ENCODE measurements around the gene PRKCE. TPM values are rescaled to one million over a fixed set of nuclear protein-coding genes. Genes with fewer than 3 reads are reported as not detected.

Gene PRKCE
- total RNA-seq, 4 donors from 2014 or later, result 5.9 to 21.2 (median 18.5) TPM

GRCh38 chr2:45731141-45731540 lies 79.7 kb downstream of the PRKCE start:
- TF ChIP-seq POLR2AphosphoS5 (IDR thresholded peaks at IDR 0.05), result no peak
- no peaks in the 10 kb centered on the region for H3K9me3 ChIP-seq
- H3K4me3 ChIP-seq, result no peak overlapping the region
- H3K36me3 ChIP-seq, result no peaks in the 10 kb centered on the region
- ATAC-seq, result no peak
- no peaks in the 10 kb centered on the region for H3K27me3 ChIP-seq
- peaks cover 0 to 12% (median 0%) of the 10 kb centered on the region in 3 donors for H3K4me1 ChIP-seq
- H3K27ac ChIP-seq, result no peak overlapping the region

GRCh38 chr2:45732436-45732835 lies 81.0 kb downstream of the PRKCE start:
- ATAC-seq, result no peak
- Histone ChIP-seq H3K4me1 (peaks cover 0 to 25% (median 0%) of the 10 kb centered on the region in 3 donors), H3K4me3 (no peak overlapping the region), H3K27me3 (no peaks in the 10 kb centered on the region), H3K36me3 (no peaks in the 10 kb centered on the region), H3K27ac (no peak overlapping the region), H3K9me3 (no peaks in the 10 kb centered on the region)
- TF ChIP-seq EP300 (IDR thresholded peaks at IDR 0.05), result no peak
- TF ChIP-seq POLR2AphosphoS5 (IDR thresholded peaks at IDR 0.05), result no peak
- no peak for TF ChIP-seq CTCF (IDR thresholded peaks at IDR 0.05)
- no peak for TF ChIP-seq POLR2A (IDR thresholded peaks at IDR 0.05)
- 79 to 96% methylated on average over 2 of the region's 2 CpGs for WGBS, 2 donors (ENCODE audit: low coverage in 1 of 2)

GRCh38 chr2:45732946-45733345 lies 81.5 kb downstream of the PRKCE start:
- H3K36me3 ChIP-seq, result no peaks in the 10 kb centered on the region
- 100% methylated on average over 3 of the region's 3 CpGs for WGBS, 2 donors (ENCODE audit: low coverage in 1 of 2)

GRCh38 chr2:45734336-45734735 lies 82.9 kb downstream of the PRKCE start:
- peaks cover 0 to 30% (median 0%) of the 10 kb centered on the region in 3 donors for H3K4me1 ChIP-seq
- H3K27ac ChIP-seq, result no peak overlapping the region
- H3K9me3 ChIP-seq, result no peaks in the 10 kb centered on the region
- TF ChIP-seq POLR2A (IDR thresholded peaks at IDR 0.05), result no peak
- TF ChIP-seq CTCF (IDR thresholded peaks at IDR 0.05), result no peak
- TF ChIP-seq POLR2AphosphoS5 (IDR thresholded peaks at IDR 0.05), result no peak
- TF ChIP-seq EP300 (IDR thresholded peaks at IDR 0.05), result no peak
- ATAC-seq, result no peak
- H3K4me3 ChIP-seq, result no peak overlapping the region
- no peaks in the 10 kb centered on the region for H3K27me3 ChIP-seq
- no peaks in the 10 kb centered on the region for H3K36me3 ChIP-seq
- WGBS, 2 donors (ENCODE audit: low coverage in 1 of 2), result 88 to 98% methylated on average over 4 to 5 of the region's 6 CpGs

More at GRCh38 chr2:45732946-45733345, 81.5 kb downstream of the PRKCE start:
- Histone ChIP-seq H3K4me3 (no peak overlapping the region), H3K4me1 (peaks cover 0 to 30% (median 0%) of the 10 kb centered on the region in 3 donors), H3K27me3 (no peaks in the 10 kb centered on the region), H3K27ac (no peak overlapping the region), H3K9me3 (no peaks in the 10 kb centered on the region)
- TF ChIP-seq POLR2A (IDR thresholded peaks at IDR 0.05) (no peak), POLR2AphosphoS5 (IDR thresholded peaks at IDR 0.05) (no peak)
- ATAC-seq, result no peak

- no peaks in the 10 kb centered on the region for H3K9me3 ChIP-seq
- TF ChIP-seq EP300 (IDR thresholded peaks at IDR 0.05) (no peak), POLR2A (IDR thresholded peaks at IDR 0.05) (no peak), POLR2AphosphoS5 (IDR thresholded peaks at IDR 0.05) (no peak), CTCF (IDR thresholded peaks at IDR 0.05) (no peak)
- peaks cover 0 to 31% (median 0%) of the 10 kb centered on the region in 3 donors for H3K4me1 ChIP-seq
- no peaks in the 10 kb centered on the region for H3K36me3 ChIP-seq
- no peaks in the 10 kb centered on the region for H3K27me3 ChIP-seq
- no peak overlapping the region for H3K4me3 ChIP-seq
- ATAC-seq, result no peak
- WGBS, 2 donors (ENCODE audit: low coverage in 1 of 2), result 74 to 79% methylated on average over 3 to 4 of the region's 6 CpGs
- no peak overlapping the region for H3K27ac ChIP-seq
Measured at GRCh38 chr2:45734952-45735351, 83.5 kb downstream of the PRKCE start.

GRCh38 chr2:45736757-45737704 lies 85.6 kb downstream of the PRKCE start:
- peaks cover 0 to 47% (median 5%) of the 10 kb centered on the region in 3 donors for H3K4me1 ChIP-seq
- no peak for ATAC-seq

More at GRCh38 chr2:45736757-45737704, 85.6 kb downstream of the PRKCE start:
- no peak overlapping the region for H3K4me3 ChIP-seq
- H3K36me3 ChIP-seq, result no peaks in the 10 kb centered on the region
- H3K27me3 ChIP-seq, result no peaks in the 10 kb centered on the region
- no peaks in the 10 kb centered on the region for H3K9me3 ChIP-seq
- TF ChIP-seq EP300 (IDR thresholded peaks at IDR 0.05) (no peak), CTCF (IDR thresholded peaks at IDR 0.05) (no peak), POLR2A (IDR thresholded peaks at IDR 0.05) (no peak)
- 69 to 70% methylated on average over 8 to 16 of the region's 27 CpGs for WGBS, 2 donors (ENCODE audit: low coverage in 1 of 2)
- peak overlapping the region in 1 of 4 donors; percentile 46 for H3K27ac ChIP-seq
